Activated T-helper 9 cell treated with anti-CD3 and anti-CD28 coated beads, Interleukin-2, amount 50 U/mL, for 16 hours (primary cell): ENCODE measurements around the gene ARHGEF9.

Source experiments
- DNase-seq: peaks from one replicate; pipeline ENCODE4 v3.0.0-alpha.2; 2020; ENCODE audit warnings: low read depth

The ARHGEF9 gene

GRCh38 chrX:63746278-63746677 is 38.7 kb downstream of the ARHGEF9 start:
- DNase-seq: no peak

GRCh38 chrX:63744850-63745394 is 40.1 kb downstream of the ARHGEF9 start:
- no peak for DNase-seq

- no peak for DNase-seq
Observed at GRCh38 chrX:63743596-63743995, 41.4 kb downstream of the ARHGEF9 start.

- no peak for DNase-seq
Observed at GRCh38 chrX:63740382-63740781, 44.6 kb downstream of the ARHGEF9 start.

- DNase-seq: no peak
Observed at GRCh38 chrX:63739885-63740284, 45.1 kb downstream of the ARHGEF9 start.

GRCh38 chrX:63738696-63739095 is 46.3 kb downstream of the ARHGEF9 start:
- no peak for DNase-seq

GRCh38 chrX:63737131-63737921 is 47.7 kb downstream of the ARHGEF9 start:
- DNase-seq: no peak

- DNase-seq: no peak
Observed at GRCh38 chrX:63735882-63736281, 49.1 kb downstream of the ARHGEF9 start.

GRCh38 chrX:63720293-63720692 is 64.7 kb downstream of the ARHGEF9 start:
- DNase-seq: no peak

- no peak for DNase-seq
Observed at GRCh38 chrX:63719633-63720032, 65.4 kb downstream of the ARHGEF9 start.

- DNase-seq: no peak
Observed at GRCh38 chrX:63718010-63718694, 66.9 kb downstream of the ARHGEF9 start.

GRCh38 chrX:63713526-63713925 is 71.5 kb downstream of the ARHGEF9 start:
- DNase-seq: no peak

- DNase-seq: no peak
Observed at GRCh38 chrX:63708801-63709200, 76.2 kb downstream of the ARHGEF9 start.

GRCh38 chrX:63702556-63702955 is 82.5 kb downstream of the ARHGEF9 start:
- DNase-seq: no peak

GRCh38 chrX:63686878-63687714 is 97.9 kb downstream of the ARHGEF9 start:
- DNase-seq: no peak

- DNase-seq: no peak
Observed at GRCh38 chrX:63680423-63680822, 104.6 kb downstream of the ARHGEF9 start.

- no peak for DNase-seq
Observed at GRCh38 chrX:63679432-63679831, 105.6 kb downstream of the ARHGEF9 start.

- DNase-seq: no peak
Observed at GRCh38 chrX:63675716-63676115, 109.3 kb downstream of the ARHGEF9 start.

GRCh38 chrX:63673896-63674295 is 111.1 kb downstream of the ARHGEF9 start:
- no peak for DNase-seq

GRCh38 chrX:63664741-63665140 is 120.3 kb downstream of the ARHGEF9 start:
- DNase-seq: no peak

- DNase-seq: no peak
Observed at GRCh38 chrX:63664083-63664482, 120.9 kb downstream of the ARHGEF9 start.

GRCh38 chrX:63661676-63662075 is 123.3 kb downstream of the ARHGEF9 start:
- DNase-seq: no peak
